Upper lobe of right lung (tissue), 1 donor: ENCODE measurements around the gene REPIN1. TPM values are rescaled to one million over a fixed set of nuclear protein-coding genes. Genes with fewer than 3 reads are reported as not detected.

Experiments used
- ATAC-seq: fragments of 200-7000 bp; cut with Tn5 transposase; one replicate; pipeline ENCODE4 v1.9.1; 2020; ENCODE audit warnings: mild to moderate bottlenecking, moderate library complexity
- DNase-seq: peaks from one replicate; pipeline ENCODE4 v3.0.0-alpha.2; 2020
- H3K27ac ChIP-seq: fragments of 200-600 bp; one replicate; pipeline ENCODE4 v1.8.0; 2022
- H3K27me3 ChIP-seq: fragments of 200-600 bp; one replicate; pipeline ENCODE4 v1.8.0; 2022; ENCODE audit warnings: mild to moderate bottlenecking
- H3K36me3 ChIP-seq: fragments of 200-600 bp; one replicate; pipeline ENCODE4 v1.8.0; 2022
- H3K4me1 ChIP-seq: fragments of 200-600 bp; one replicate; pipeline ENCODE4 v1.8.0; 2022
- H3K4me3 ChIP-seq: fragments of 200-600 bp; one replicate; pipeline ENCODE4 v1.8.0; 2022; ENCODE audit warnings: mild to moderate bottlenecking
- H3K9me3 ChIP-seq: fragments of 200-600 bp; one replicate; pipeline ENCODE4 v1.8.0; 2022
- intact Hi-C: fragments of 100-400 bp; cut with DNase I; formaldehyde crosslinking; loops from one replicate; pipeline ENCODE4 v1.11.0; 2022
- long read RNA-seq: library from polyadenylated mRNA; unstranded; transcript quantifications from one replicate; pipeline ENCODE4 v2.0.0, GENCODE V29; 2021
- total RNA-seq: library from RNA; stranded (reverse); fragmentation: NEBNext Ultra II Directional; extraction: Animal tissue kit (Norgen Biotek cat#: 25700); gene quantifications from one replicate; pipeline ENCODE4 v1.2.1, GENCODE V29; 2021
- TF ChIP-seq, protein P1 (sequence below): fragments of 200-600 bp; IDR thresholded peaks from one replicate; pipeline ENCODE4 v1.8.0; 2022; ENCODE audit warnings: antibody characterized with exemption
- donor health status: DM: no; HTN: yes; CAD: no; lungs with severe emphysema.

Gene REPIN1
- 93.7 TPM for total RNA-seq
- long read RNA-seq, transcript REPIN1-202 (1 exons, 2,876 nt), result minor isoform, 86 of 270 reads
- long read RNA-seq, transcript REPIN1-207 (2 exons, 1,064 nt), result minor isoform, 20 of 270 reads
- long read RNA-seq, transcript REPIN1-203 (2 exons, 2,969 nt), result major isoform, 87 of 270 reads
- long read RNA-seq, transcript REPIN1-214 (3 exons, 2,058 nt), result minor isoform, 18 of 270 reads
- long read RNA-seq, partial matches to known transcripts, result 8 of 270 reads
- long read RNA-seq, other reads (novel, unspliced or antisense), result 30 of 270 reads

DNA sequence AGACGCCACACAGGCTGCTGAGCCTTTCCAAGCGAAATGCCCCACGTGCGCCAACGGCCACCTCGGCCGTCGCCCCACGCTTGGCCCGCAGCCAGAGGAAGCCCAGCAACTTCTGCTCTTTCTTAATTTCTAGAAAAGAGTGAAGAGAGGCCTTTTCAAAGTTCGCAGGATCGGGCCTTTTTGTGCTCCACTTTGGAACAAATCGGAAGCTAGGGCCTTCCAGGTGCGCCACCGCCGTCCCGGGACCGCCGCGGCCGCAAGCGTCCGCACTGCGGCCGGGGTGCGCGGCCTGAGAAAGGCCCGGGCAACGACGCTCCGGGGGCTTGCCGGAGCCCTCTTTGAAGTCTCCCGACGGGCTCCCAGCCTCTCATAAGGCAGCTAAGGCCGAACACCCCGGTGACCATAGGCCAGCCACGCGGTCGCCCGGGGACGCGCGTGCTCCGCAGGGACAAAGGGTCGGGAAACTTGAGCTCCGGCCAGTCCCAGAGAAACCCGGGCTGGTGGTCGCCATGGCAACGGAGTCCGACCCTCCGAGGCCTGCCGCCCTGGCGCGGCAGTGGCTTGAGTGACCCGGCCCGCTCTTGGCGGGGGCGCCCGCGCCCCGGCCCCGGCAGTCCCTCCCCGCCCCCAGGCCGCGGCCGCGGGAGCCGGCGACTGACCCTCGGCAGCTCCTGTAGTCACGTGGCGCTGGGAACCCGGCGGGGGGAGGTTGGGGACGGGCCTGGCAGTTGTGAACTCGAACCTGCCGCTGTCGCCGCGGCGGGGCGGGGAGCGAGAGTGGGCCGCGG is at the start of gene REPIN1:
TSS of gene REPIN1 (plus strand) at position 727 of the 788 bp plus-strand sequence. CDS start 890 bp downstream, outside the sequence.
- Histone ChIP-seq H3K4me3 (peak within 1 kb of the TSS; percentile 85), H3K36me3 (peaks cover 29% of the 10 kb centered on the region), H3K9me3 (no peaks in the 10 kb centered on the region), H3K27ac (peak within 1 kb of the TSS; percentile 99), H3K27me3 (no peaks in the 10 kb centered on the region), H3K4me1 (peaks cover 24% of the 10 kb centered on the region)
- intact Hi-C loops, result no loop called here
- DNase-seq, result peak; percentile 97
- ATAC-seq, result peak; percentile 91
- TF ChIP-seq, protein P1, sequence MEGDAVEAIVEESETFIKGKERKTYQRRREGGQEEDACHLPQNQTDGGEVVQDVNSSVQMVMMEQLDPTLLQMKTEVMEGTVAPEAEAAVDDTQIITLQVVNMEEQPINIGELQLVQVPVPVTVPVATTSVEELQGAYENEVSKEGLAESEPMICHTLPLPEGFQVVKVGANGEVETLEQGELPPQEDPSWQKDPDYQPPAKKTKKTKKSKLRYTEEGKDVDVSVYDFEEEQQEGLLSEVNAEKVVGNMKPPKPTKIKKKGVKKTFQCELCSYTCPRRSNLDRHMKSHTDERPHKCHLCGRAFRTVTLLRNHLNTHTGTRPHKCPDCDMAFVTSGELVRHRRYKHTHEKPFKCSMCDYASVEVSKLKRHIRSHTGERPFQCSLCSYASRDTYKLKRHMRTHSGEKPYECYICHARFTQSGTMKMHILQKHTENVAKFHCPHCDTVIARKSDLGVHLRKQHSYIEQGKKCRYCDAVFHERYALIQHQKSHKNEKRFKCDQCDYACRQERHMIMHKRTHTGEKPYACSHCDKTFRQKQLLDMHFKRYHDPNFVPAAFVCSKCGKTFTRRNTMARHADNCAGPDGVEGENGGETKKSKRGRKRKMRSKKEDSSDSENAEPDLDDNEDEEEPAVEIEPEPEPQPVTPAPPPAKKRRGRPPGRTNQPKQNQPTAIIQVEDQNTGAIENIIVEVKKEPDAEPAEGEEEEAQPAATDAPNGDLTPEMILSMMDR, result no peak

DNA sequence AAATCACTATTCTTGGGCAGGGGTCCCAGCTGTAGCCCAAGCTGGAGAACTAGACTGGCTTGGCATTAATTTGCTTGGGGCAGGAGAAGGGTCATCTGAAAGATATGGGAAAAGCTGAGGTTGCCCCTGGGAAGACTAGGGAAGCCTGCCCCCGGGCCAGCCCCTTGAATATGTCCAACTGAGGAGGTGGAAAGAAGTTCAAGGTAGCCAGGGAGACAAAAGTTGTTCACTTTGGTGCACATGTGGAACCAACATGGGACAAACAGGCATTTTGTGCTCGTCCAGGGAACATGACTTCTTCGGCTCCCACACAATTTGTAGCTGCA is 46.9 kb upstream of the REPIN1 start:
- DNase-seq, result no peak
- peak overlapping the region; percentile 64 for H3K4me3 ChIP-seq

DNA sequence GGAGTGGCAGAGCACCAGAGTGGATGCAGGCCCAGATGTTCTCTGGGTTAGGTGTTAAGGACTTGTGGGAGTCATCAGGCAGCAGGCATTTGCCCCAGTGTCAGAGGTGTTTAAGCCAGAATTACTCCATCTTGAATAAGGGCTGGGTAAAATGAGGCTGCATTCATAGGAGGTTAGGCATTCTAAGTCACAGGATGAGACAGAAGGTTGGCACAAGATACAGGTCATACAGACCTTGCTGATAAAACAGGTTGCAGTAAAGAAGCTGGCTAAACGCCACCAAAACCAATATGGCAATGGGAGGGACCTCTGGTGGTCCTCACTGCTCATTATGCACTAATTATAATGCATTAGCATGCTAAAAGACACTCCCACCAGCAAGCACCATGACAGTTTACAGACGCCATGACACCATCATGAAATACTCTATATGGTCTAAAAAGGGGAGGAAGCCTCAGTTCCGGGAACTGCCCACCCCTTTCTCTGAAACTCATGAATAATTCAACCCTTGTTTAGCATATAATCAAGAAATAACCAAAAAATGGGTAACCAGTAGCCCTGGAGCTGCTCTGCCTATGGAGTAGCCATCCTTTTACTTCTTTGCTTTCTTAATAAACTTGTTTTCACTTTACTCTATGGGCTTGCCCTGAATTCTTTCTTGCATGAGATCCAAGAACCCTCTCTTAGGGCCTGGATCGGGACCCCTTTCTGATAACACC is 46.3 kb upstream of the REPIN1 start:
- Histone ChIP-seq H3K27ac (peak overlapping the region; percentile 92), H3K9me3 (no peaks in the 10 kb centered on the region), H3K27me3 (no peaks in the 10 kb centered on the region), H3K4me1 (peaks cover 22% of the 10 kb centered on the region), H3K36me3 (peaks cover 6% of the 10 kb centered on the region), H3K4me3 (peak overlapping the region; percentile 64)
- TF ChIP-seq, protein P1, result no peak
- intact Hi-C loops, result no loop called here
- DNase-seq (no peak), ATAC-seq (no peak)

More for the DNA sequence above, 46.9 kb upstream of the REPIN1 start:
- TF ChIP-seq, protein P1, result no peak
- intact Hi-C loops, result no loop called here
- Histone ChIP-seq H3K4me1 (peaks cover 22% of the 10 kb centered on the region), H3K27ac (peak overlapping the region; percentile 28), H3K9me3 (no peaks in the 10 kb centered on the region), H3K27me3 (no peaks in the 10 kb centered on the region), H3K36me3 (peaks cover under 1% of the 10 kb centered on the region)
- no peak for ATAC-seq

DNA sequence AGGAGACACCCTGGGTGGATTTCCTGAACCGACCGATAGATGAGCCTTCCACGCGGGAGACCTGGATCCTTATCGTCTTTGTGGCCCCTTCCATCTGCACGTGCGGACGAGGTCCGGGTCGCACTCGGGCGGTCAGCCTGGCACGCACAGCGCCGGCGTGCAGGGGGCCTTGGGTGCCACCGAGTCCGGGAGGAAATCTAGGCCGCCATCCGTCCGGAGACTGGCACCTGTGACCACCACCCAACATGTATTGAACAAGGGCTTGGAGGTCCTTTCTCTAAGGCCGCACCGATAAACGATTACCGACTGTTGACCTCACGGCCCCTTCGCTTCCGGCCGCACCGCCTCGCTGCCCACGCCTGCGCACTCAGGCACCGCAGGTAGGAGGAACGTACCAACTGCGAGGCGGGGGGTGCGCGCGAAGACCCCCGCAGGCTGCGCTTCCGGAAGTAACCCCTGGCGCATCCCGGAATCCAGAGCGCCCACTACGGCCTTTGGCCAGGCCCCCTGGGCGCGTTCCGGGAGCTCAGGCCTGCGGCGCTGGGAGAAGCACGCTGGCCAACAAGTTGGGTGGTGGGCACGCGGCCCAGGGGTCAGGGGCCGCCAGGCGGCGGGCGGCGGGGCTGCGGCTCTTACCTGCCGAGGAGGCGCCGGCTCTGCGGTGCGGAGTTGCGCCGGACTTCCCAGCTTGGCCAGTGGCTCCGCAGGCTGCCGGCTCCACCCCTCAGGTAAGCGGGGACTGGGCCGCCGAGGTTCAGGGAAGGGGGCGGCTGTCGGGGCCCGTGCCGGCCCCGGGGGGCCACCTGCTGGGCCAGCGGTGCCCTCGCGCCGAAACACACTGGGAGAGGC is 45.6 kb upstream of the REPIN1 start, which contains the start of the genes ACTR3C and LRRC61:
TSS of gene ACTR3C (minus strand) at position 713 of the 849 bp plus-strand sequence. CDS start 28,249 bp downstream, outside the sequence.
TSS of gene LRRC61 (plus strand) at position 523 of the 849 bp plus-strand sequence. CDS start 13,507 bp downstream, outside the sequence.
- DNase-seq, result peak; percentile 88
- Histone ChIP-seq H3K9me3 (no peaks in the 10 kb centered on the region), H3K27ac (peak within 1 kb of the TSS; percentile 92), H3K4me1 (peaks cover 22% of the 10 kb centered on the region), H3K36me3 (peaks cover 13% of the 10 kb centered on the region), H3K4me3 (peak within 1 kb of the TSS; percentile 64), H3K27me3 (no peaks in the 10 kb centered on the region)
- ATAC-seq, result peak; percentile 85
- intact Hi-C loops, result no loop called here
- TF ChIP-seq, protein P1, result peak; percentile 36
